Skeletal muscle satellite cell (primary cell): ENCODE data around the gene HSD11B1L.

Experiments used
- H3K27me3 ChIP-seq: 2 replicates; pipeline ENCODE4 v1.7.0; 2013; ENCODE audit warnings: low read length; ENCODE audit not compliant: control insufficient read depth, insufficient read depth
- H3K36me3 ChIP-seq: 2 replicates; pipeline ENCODE4 v1.7.0; 2013; ENCODE audit warnings: mild to moderate bottlenecking, control low read depth, low read length; ENCODE audit not compliant: insufficient read depth
- H3K4me1 ChIP-seq: 2 replicates; pipeline ENCODE4 v1.7.0; 2013; ENCODE audit warnings: low read length; ENCODE audit not compliant: control insufficient read depth, insufficient read depth
- H3K4me2 ChIP-seq: 2 replicates; pipeline ENCODE4 v1.7.0; 2013; ENCODE audit warnings: mild to moderate bottlenecking, low read length
- H3K4me3 ChIP-seq: 2 replicates; pipeline ENCODE4 v1.7.0; 2013; ENCODE audit warnings: low read length
- H3K9ac ChIP-seq: 2 replicates; pipeline ENCODE4 v1.7.0; 2013; ENCODE audit warnings: mild to moderate bottlenecking, low read depth, low read length, moderate library complexity
- H3K9me3 ChIP-seq: replicated peaks from 2 replicates; pipeline ENCODE4 v1.7.0; 2013; ENCODE audit warnings: mild to moderate bottlenecking, control low read depth, low read length

Gene HSD11B1L

DNA sequence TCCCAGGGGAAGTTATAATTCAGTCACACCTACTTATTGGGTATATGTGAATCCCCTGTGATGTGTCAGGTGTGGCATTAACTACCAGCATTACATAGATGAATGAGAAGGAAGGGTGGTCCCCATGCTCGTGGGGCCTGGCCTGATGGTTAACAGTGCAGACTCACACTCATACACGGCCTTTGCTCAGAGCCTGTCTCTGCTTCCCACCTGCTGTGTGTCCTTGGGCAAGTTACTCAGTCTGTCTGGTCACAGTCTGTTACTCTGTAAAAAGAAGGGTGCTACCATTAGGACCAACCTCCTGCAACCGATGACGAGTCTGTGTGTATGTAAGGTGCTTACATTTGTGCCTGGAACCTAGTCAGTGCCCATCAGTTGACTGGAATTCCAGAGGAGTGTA is 34.1 kb upstream of the HSD11B1L start:
- Histone ChIP-seq H3K36me3 (peaks cover 85% of the 10 kb centered on the region), H3K4me3 (no peak overlapping the region), H3K4me2 (no peak overlapping the region), H3K27me3 (no peaks in the 10 kb centered on the region), H3K9ac (no peak overlapping the region), H3K4me1 (peaks cover 3% of the 10 kb centered on the region), H3K9me3 (no peaks in the 10 kb centered on the region)

DNA sequence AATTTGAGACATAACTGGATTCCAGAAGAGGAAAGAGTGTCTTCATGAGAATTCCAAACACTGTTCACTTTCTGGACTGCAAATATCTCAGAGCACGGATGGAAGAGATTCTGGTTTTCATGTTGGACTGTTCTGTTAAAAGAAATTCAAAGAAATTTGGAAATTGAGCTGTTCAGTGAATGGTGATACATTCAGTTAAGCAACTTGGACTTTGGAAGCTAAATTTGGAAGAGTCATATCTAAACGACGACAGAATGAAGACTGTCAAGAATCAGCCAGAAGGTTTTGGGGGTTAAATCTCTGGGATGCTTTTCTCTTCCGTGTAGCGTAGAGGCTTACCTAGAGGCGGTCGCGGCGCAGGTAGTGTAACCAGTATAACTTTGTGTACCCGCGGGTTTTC is 32.4 kb upstream of the HSD11B1L start:
- Histone ChIP-seq H3K36me3 (peaks cover 88% of the 10 kb centered on the region), H3K4me2 (no peak overlapping the region), H3K9me3 (no peaks in the 10 kb centered on the region), H3K27me3 (no peaks in the 10 kb centered on the region), H3K9ac (no peak overlapping the region), H3K4me3 (no peak overlapping the region), H3K4me1 (peaks cover 3% of the 10 kb centered on the region)

DNA sequence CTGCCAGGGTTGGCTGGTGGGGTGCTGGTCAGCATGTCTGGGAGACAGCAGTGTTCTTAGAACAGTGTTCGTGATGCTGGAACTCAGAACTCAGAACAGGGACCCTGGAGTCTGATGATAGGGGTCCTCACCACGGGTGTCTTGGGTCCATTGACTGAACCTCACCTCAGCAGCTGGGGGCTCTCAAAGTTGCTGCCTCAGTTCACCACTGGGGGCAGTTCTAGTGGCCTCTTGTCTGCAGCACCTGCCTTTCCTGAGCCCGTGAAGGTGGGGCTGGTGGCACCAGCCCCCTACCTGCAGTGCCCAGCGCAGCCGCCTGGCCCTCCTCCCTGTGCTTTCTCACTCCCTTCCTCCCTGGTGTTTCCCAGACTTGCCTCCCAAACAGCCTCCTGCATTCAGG is 29.5 kb upstream of the HSD11B1L start:
- Histone ChIP-seq H3K4me2 (no peak overlapping the region), H3K27me3 (no peaks in the 10 kb centered on the region), H3K36me3 (peaks cover 79% of the 10 kb centered on the region), H3K9ac (no peak overlapping the region), H3K9me3 (no peaks in the 10 kb centered on the region), H3K4me3 (no peak overlapping the region), H3K4me1 (no peaks in the 10 kb centered on the region)

DNA sequence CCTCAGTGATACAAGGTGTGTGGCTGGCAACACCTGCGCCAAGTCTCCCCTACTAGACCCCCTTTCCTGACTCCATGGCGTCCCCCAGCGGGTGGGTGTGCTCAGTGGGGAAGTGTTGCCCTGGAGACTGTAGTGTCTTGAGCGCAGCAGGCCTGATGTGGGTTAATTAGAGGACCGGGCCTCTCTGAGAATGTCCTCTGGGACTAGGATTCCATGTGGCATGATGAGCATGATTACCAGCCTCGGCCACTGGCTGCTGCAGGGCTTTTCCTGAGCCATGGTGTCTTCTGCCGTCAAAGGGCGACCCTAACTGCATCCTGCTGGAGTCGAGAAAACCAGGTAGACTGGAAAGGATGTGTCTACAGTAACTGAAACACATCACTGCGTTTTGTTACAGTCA is 28.6 kb upstream of the HSD11B1L start:
- no peaks in the 10 kb centered on the region for H3K4me1 ChIP-seq
- H3K9ac ChIP-seq = no peak overlapping the region
- no peaks in the 10 kb centered on the region for H3K27me3 ChIP-seq
- peaks cover 74% of the 10 kb centered on the region for H3K36me3 ChIP-seq
- H3K4me2 ChIP-seq = no peak overlapping the region
- no peaks in the 10 kb centered on the region for H3K9me3 ChIP-seq
- no peak overlapping the region for H3K4me3 ChIP-seq

DNA sequence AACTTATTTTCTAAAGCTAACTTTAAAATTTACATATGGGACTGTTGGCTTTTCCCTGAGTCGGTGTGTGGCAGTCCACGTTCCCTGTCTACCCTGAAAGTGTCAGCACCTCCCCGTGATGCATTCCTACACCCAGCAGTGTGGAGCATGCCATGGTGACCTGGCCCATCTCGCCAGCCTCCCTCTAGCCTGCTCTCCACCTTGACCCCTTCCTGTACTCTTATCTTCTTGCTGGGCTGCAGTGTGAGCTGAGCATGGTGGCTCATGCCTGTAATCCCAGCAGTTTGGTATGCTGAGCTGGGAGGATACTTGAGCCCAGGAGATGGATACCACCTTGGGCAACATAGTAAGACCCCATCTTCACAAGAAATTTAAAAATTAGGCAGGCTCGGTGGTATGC is 25.9 kb upstream of the HSD11B1L start:
- no peak overlapping the region for H3K4me2 ChIP-seq
- H3K4me1 ChIP-seq = no peaks in the 10 kb centered on the region
- H3K36me3 ChIP-seq = peaks cover 66% of the 10 kb centered on the region
- H3K4me3 ChIP-seq = no peak overlapping the region
- no peak overlapping the region for H3K9ac ChIP-seq
- H3K9me3 ChIP-seq = no peaks in the 10 kb centered on the region
- H3K27me3 ChIP-seq = no peaks in the 10 kb centered on the region

DNA sequence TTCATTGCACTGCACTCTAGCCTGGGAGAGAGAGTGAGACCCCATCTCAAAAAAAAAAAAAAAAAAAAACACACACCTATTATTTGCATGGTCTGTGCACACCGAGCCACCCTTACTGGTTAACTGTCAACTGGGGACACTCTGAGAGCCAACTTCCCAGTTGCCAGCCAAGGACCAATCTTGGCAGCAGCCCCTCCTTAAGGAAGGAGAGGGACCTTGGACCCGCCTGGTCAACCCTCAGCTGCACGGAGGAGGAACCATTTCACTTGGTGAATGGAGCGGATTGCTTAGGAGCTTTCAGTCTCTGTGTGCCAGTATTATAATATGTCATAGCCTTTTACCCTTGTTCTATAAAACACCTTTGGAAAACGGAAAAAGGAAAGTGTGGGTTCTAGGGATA is 25.4 kb upstream of the HSD11B1L start:
- Histone ChIP-seq H3K4me2 (no peak overlapping the region), H3K27me3 (no peaks in the 10 kb centered on the region), H3K9ac (no peak overlapping the region), H3K36me3 (peaks cover 67% of the 10 kb centered on the region), H3K9me3 (no peaks in the 10 kb centered on the region), H3K4me1 (no peaks in the 10 kb centered on the region), H3K4me3 (no peak overlapping the region)

DNA sequence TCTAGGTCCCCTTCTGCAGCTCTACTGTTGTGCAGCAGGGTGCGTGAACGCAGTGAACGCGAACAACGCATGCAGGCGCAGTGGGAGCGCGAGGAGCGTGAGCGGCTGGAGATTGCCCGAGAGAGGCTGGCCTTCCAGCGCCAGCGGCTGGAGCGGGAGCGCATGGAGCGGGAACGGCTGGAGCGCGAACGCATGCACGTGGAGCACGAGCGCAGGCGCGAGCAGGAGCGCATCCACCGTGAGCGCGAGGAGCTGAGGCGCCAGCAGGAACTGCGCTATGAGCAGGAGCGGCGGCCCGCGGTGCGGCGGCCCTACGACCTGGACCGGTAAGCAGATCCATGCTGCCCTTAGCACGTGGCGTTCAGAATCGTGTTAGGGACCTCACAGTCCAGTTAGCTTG is 19.3 kb upstream of the HSD11B1L start:
- Histone ChIP-seq H3K36me3 (peaks cover 64% of the 10 kb centered on the region), H3K4me3 (no peak overlapping the region), H3K9ac (no peak overlapping the region), H3K27me3 (no peaks in the 10 kb centered on the region), H3K4me2 (no peak overlapping the region), H3K9me3 (no peaks in the 10 kb centered on the region), H3K4me1 (peaks cover 10% of the 10 kb centered on the region)

DNA sequence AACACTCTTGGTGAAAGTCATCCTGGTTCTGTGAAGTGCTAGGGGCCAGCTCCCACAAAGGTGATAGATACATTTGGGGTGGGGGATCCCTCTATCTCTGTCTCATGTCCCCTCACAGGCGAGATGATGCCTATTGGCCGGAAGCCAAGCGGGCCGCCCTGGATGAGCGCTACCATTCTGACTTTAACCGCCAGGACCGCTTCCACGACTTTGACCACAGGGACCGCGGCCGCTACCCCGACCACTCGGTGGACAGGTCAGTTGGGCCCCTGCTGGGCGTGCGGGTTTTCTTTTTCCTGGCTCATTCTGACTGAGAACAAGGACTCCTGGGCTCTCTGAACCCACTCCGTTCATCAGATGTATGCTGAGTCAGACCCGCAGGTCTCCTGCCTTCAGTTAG is 16.9 kb upstream of the HSD11B1L start:
- Histone ChIP-seq H3K36me3 (peaks cover 73% of the 10 kb centered on the region), H3K27me3 (no peaks in the 10 kb centered on the region), H3K9ac (no peak overlapping the region), H3K9me3 (no peaks in the 10 kb centered on the region), H3K4me1 (peaks cover 10% of the 10 kb centered on the region), H3K4me2 (no peak overlapping the region), H3K4me3 (no peak overlapping the region)

DNA sequence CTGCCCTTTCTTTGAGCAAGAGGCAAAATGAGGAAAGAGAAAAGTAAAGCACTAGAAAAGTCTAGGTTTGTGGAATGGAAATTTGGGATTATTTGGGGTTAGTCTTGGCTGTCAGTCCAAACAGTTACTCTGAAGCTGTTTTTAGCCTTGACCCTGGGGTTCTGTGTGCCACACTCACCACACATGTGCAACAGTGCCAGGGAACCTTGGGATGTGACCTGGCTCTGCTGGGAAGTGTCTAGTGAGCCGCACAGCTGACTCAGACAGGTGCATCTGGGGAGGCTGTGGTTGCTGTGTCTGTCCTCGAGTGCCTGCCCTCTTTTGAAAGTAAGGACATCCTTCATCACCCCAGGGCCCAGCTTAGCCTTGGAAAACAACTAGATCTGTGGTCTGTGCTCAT is 16.3 kb upstream of the HSD11B1L start:
- no peak overlapping the region for H3K4me3 ChIP-seq
- H3K27me3 ChIP-seq = no peaks in the 10 kb centered on the region
- no peak overlapping the region for H3K9ac ChIP-seq
- H3K36me3 ChIP-seq = peaks cover 78% of the 10 kb centered on the region
- no peak overlapping the region for H3K4me2 ChIP-seq
- peaks cover 10% of the 10 kb centered on the region for H3K4me1 ChIP-seq
- no peaks in the 10 kb centered on the region for H3K9me3 ChIP-seq

DNA sequence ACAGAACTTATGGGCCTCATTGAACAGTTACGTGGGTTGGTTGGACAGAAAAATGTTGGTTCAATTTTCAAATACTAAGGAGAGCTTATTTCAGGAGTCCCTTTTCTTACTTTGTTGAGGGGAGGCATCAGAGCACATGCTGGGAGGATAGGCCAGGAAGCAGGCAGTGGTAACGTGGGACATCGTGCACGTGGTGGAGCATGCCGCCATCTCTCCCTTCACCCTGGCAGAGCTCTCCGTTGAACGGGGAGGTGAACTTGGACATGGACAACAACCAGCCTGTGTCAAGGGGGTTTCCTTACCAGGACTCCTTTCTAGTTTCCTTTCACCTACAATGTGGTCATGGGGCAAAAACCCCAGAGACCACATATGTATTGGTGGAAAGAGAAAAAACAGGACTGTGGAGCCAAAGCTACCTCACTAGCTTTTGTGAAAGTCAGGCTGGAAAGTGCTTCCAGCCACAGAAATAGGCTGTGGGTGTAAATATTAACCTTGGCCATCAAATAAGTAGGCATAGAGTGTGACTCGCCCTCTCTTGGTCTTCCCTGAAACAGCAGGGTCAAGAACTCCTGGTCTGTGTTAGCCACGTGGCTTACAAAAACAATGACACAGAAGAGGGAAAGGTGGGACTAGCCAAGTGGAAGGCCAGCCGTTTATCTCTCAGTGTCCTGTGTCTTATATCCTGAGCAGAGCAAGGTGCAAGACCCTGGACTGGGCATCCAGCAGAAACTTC is 14.9 kb upstream of the HSD11B1L start:
- no peak overlapping the region for H3K4me3 ChIP-seq
- H3K27me3 ChIP-seq = no peaks in the 10 kb centered on the region
- H3K4me2 ChIP-seq = no peak overlapping the region
- H3K4me1 ChIP-seq = peaks cover 10% of the 10 kb centered on the region
- H3K36me3 ChIP-seq = peaks cover 69% of the 10 kb centered on the region
- no peaks in the 10 kb centered on the region for H3K9me3 ChIP-seq
- no peak overlapping the region for H3K9ac ChIP-seq

DNA sequence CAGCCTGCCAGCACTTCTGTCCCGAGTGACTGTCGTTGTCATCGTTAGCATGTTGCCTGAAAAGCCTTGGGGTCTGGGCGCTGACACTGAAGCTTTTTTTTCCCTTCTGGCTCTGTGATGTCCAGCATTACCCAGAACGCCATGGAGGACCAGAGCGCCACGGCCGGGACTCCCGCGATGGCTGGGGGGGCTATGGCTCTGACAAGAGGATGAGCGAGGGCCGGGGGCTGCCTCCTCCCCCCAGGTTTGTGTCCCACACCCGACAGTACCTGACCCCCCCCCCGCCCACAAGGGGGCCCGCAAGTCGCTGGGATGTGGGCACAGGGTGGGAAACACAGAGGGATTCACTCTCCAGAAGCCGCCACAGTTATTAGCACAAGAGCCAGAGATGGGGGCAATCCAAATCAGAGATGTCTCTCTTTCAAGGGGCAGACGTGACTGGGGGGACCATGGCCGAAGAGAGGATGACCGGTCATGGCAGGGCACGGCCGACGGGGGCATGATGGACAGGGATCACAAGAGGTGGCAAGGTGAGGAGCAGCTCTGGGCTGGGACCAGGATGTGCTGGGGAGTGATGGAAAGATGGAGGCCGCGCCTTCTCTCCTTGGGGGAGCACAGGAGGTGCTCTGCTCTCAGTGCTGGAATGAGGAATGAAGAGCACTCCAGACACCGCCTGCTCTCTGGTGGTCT is 13.8 kb upstream of the HSD11B1L start:
- Histone ChIP-seq H3K9me3 (no peaks in the 10 kb centered on the region), H3K4me1 (peaks cover 10% of the 10 kb centered on the region), H3K36me3 (peaks cover 70% of the 10 kb centered on the region), H3K9ac (no peak overlapping the region), H3K27me3 (no peaks in the 10 kb centered on the region), H3K4me2 (no peak overlapping the region), H3K4me3 (no peak overlapping the region)

DNA sequence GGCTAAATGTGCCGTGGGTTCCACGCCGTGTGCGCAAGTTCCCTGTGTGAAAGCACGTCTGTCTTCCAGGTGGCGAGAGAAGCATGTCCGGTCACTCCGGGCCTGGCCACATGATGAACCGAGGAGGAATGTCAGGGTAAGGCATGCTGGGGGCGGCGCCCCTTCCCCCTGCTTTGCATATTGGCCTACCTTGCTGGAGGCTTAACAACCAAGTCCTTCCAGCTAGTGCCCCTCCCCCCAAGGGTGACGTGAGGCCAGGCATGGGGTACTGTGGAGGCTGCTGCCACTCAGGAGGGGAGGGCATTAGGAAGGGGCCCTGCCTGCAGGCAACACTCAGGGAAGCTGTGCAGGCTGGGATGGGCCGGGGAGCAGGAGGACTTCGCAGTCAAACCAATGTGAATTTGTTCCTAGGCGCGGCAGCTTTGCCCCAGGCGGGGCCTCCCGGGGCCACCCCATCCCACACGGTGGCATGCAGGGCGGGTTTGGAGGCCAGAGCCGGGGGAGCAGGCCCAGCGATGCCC is 13.0 kb upstream of the HSD11B1L start:
- H3K9me3 ChIP-seq = no peaks in the 10 kb centered on the region
- no peak overlapping the region for H3K9ac ChIP-seq
- no peak overlapping the region for H3K4me2 ChIP-seq
- H3K36me3 ChIP-seq = peaks cover 70% of the 10 kb centered on the region
- no peaks in the 10 kb centered on the region for H3K27me3 ChIP-seq
- no peak overlapping the region for H3K4me3 ChIP-seq
- peaks cover 10% of the 10 kb centered on the region for H3K4me1 ChIP-seq
